ENCODE results near the gene TLK1.

TLK1 gene

GRCh38 chr2:170969872-170970496 is 190.7 kb downstream of the TLK1 start:
- TF ChIP-seq POLR2AphosphoS5 (IDR thresholded peaks at IDR 0.05; ENCODE audit: low read depth) (no peak), SPI1 (IDR thresholded peaks at IDR 0.05; ENCODE audit: borderline replicate concordance, low read depth) (no peak), REST (IDR thresholded peaks at IDR 0.05; ENCODE audit: insufficient replicate concordance, low read depth) (no peak), GABPA (IDR thresholded peaks at IDR 0.05; ENCODE audit: low read depth) (no peak)
- no peak for DNase-seq (ENCODE audit: low read depth in 1 of 2, low spot score in 1 of 2)
- Histone ChIP-seq H3K4me3 (replicated peaks; ENCODE audit: insufficient read depth, low read length) (no peak overlapping the region), H3K27me3 (ENCODE audit: insufficient read depth, poor library complexity, severe bottlenecking) (no peaks in the 10 kb centered on the region), H3K27ac (replicated peaks) (no peak overlapping the region)

- no peaks in the 10 kb centered on the region for H3K27me3 ChIP-seq (ENCODE audit: insufficient read depth, poor library complexity, severe bottlenecking)
- DNase-seq (ENCODE audit: low read depth in 1 of 2, low spot score in 1 of 2): peak in 1 of 2 experiments; percentile 78
- TF ChIP-seq CTCF (IDR thresholded peaks at IDR 0.05; ENCODE audit: insufficient read depth, low read length) (no peak), POLR2AphosphoS5 (IDR thresholded peaks at IDR 0.05; ENCODE audit: low read depth) (peak; percentile 19; the same call in 1 of the 2 replicates), REST (IDR thresholded peaks at IDR 0.05; ENCODE audit: insufficient replicate concordance, low read depth) (no peak), SPI1 (IDR thresholded peaks at IDR 0.05; ENCODE audit: borderline replicate concordance, low read depth) (no peak), GABPA (IDR thresholded peaks at IDR 0.05; ENCODE audit: low read depth) (no peak)
- H3K4me3 ChIP-seq (replicated peaks; ENCODE audit: insufficient read depth, low read length): no peak overlapping the region
- H3K27ac ChIP-seq (replicated peaks): peak overlapping the region; percentile 45
Observed at GRCh38 chr2:170969030-170969429, 191.7 kb downstream of the TLK1 start.

- H3K4me3 ChIP-seq (replicated peaks; ENCODE audit: insufficient read depth, low read length): no peak overlapping the region
- DNase-seq (ENCODE audit: low read depth in 1 of 2, low spot score in 1 of 2): peak in 1 of 2 experiments; percentile 57
- TF ChIP-seq SPI1 (IDR thresholded peaks at IDR 0.05; ENCODE audit: borderline replicate concordance, low read depth) (no peak), POLR2AphosphoS5 (IDR thresholded peaks at IDR 0.05; ENCODE audit: low read depth) (0 out of 2 replicates have a peak, but pooled peaks have one; percentile 21)
- peak overlapping the region; percentile 45 for H3K27ac ChIP-seq (replicated peaks)
- no peaks in the 10 kb centered on the region for H3K27me3 ChIP-seq (ENCODE audit: insufficient read depth, poor library complexity, severe bottlenecking)
Observed at GRCh38 chr2:170968205-170969003, 192.3 kb downstream of the TLK1 start.

- H3K27ac ChIP-seq (replicated peaks): no peak overlapping the region
- no peaks in the 10 kb centered on the region for H3K27me3 ChIP-seq (ENCODE audit: insufficient read depth, poor library complexity, severe bottlenecking)
- TF ChIP-seq REST (IDR thresholded peaks at IDR 0.05; ENCODE audit: insufficient replicate concordance, low read depth) (no peak), GABPA (IDR thresholded peaks at IDR 0.05; ENCODE audit: low read depth) (no peak), POLR2AphosphoS5 (IDR thresholded peaks at IDR 0.05; ENCODE audit: low read depth) (no peak), CTCF (IDR thresholded peaks at IDR 0.05; ENCODE audit: insufficient read depth, low read length) (no peak), SPI1 (IDR thresholded peaks at IDR 0.05; ENCODE audit: borderline replicate concordance, low read depth) (no peak)
- no peak for DNase-seq (ENCODE audit: low read depth in 1 of 2, low spot score in 1 of 2)
- H3K4me3 ChIP-seq (replicated peaks; ENCODE audit: insufficient read depth, low read length): no peak overlapping the region
Observed at GRCh38 chr2:170967553-170967952, 193.1 kb downstream of the TLK1 start.

All from HL-60 (cell line).